MCF 10A (cell line): ENCODE results near the gene MORN1. TPM values are rescaled to one million over a fixed set of nuclear protein-coding genes. Genes with fewer than 3 reads are reported as not detected.
"Not testable (repeated sequence)": the region's sequence is repeated elsewhere in the genome, so short reads cannot be mapped to it uniquely, and the experiment has no call there.

Source experiments
- Bru-seq: library from RNA; stranded (reverse); fragments of 400-500 nt; gene quantifications from one replicate; lab custom pipeline; 2021; lab: Mats Ljungman, UMichigan
- BruChase-seq, 2 experiments: library from RNA; stranded (reverse); fragments of 400-500 nt; gene quantifications; one replicate each; lab custom pipeline; 2021; lab: Mats Ljungman, UMichigan
- BruUV-seq: library from RNA; stranded (reverse); fragments of 400-500 nt; replicated peaks from 2 replicates; lab custom pipeline; 2021; lab: Mats Ljungman, UMichigan
- CTCF ChIA-PET: fragments of 300-600 bp; sonication (Branson Sonifier 250); formaldehyde crosslinking; extraction: SDS; loops from one replicate; lab custom pipeline; 2021; ENCODE audit warnings: antibody characterized with exemption, inconsistent platforms; lab: Yijun Ruan, JAX
- POLR2A ChIA-PET: fragments of 300-600, 350-650 bp; sonication (Branson Sonifier 250); formaldehyde crosslinking; extraction: SDS; loops from one replicate; lab custom pipeline; 2020; ENCODE audit warnings: antibody characterized with exemption, inconsistent platforms; lab: Yijun Ruan, JAX
- DNase-seq: peaks from one replicate; pipeline ENCODE4 v3.0.0-alpha.2; 2018; ENCODE audit not compliant: unreplicated experiment
- H3K27ac Mint-ChIP-seq: one replicate; pipeline ENCODE4 v1.8.0; 2022; ENCODE audit warnings: mild to moderate bottlenecking, low read depth, mixed read lengths; ENCODE audit not compliant: unreplicated experiment
- H3K27me3 Mint-ChIP-seq: one replicate; pipeline ENCODE4 v1.8.0; 2022; ENCODE audit warnings: mixed read lengths; ENCODE audit not compliant: insufficient read depth, unreplicated experiment
- H3K36me3 Mint-ChIP-seq: one replicate; pipeline ENCODE4 v1.8.0; 2022; ENCODE audit warnings: mild to moderate bottlenecking, moderate library complexity, mixed read lengths; ENCODE audit not compliant: insufficient read depth, unreplicated experiment
- H3K4me1 Mint-ChIP-seq: one replicate; pipeline ENCODE4 v1.8.0; 2022; ENCODE audit warnings: mixed read lengths; ENCODE audit not compliant: insufficient read depth, unreplicated experiment
- H3K4me3 Mint-ChIP-seq: one replicate; pipeline ENCODE4 v1.8.0; 2022; ENCODE audit warnings: mild to moderate bottlenecking, moderate library complexity, mixed read lengths; ENCODE audit not compliant: unreplicated experiment
- H3K9me3 Mint-ChIP-seq: one replicate; pipeline ENCODE4 v1.8.0; 2022; ENCODE audit warnings: mixed read lengths; ENCODE audit not compliant: unreplicated experiment
- CTCF ChIP-seq: fragments of 200-600 bp; IDR thresholded peaks from one replicate; pipeline ENCODE4 v1.8.0; 2022; ENCODE audit warnings: antibody characterized with exemption, mild to moderate bottlenecking; ENCODE audit not compliant: unreplicated experiment
- intact Hi-C: fragments of 100-400 bp; cut with micrococcal nuclease; formaldehyde crosslinking; loops from 2 replicates; pipeline ENCODE4 v1.14.1; 2022
- long read RNA-seq: library from polyadenylated mRNA; stranded (forward); transcript quantifications from one replicate; pipeline ENCODE4 v2.0.0, GENCODE V29; 2022
- total RNA-seq: library from RNA; stranded (reverse); gene quantifications from 2 replicates; pipeline ENCODE4 v1.2.3, GENCODE V29; 2022

Gene MORN1
- total RNA-seq (19.4 and 28.0 TPM in 2 replicates), Bru-seq, nascent RNA (percentile 53 among the genes with signal in this experiment), BruChase-seq, experiment 1, labeled RNA remaining after a 6-hour chase (percentile 72 among the genes with signal in this experiment), BruChase-seq, experiment 2, labeled RNA remaining after a 2-hour chase (percentile 58 among the genes with signal in this experiment)
- long read RNA-seq, partial matches to known transcripts, result 3 of 8 reads
- long read RNA-seq, other reads (novel, unspliced or antisense), result 4 of 8 reads

- ChIA-PET CTCF (interaction anchor here (0.6 to 2.2 kb wide), 3 partner anchors 10 to 600 kb away, joined by 3 to 14 read pairs (median 14); partner anchors contain the start of gene FAAP20), POLR2A (interaction anchor here (0.6 to 2.9 kb wide), 30 partner anchors 9 to 1466 kb away, joined by 3 to 29 read pairs (median 4); partner anchors contain the start of genes DFFB, FAAP20 and PRXL2B)
- TF ChIP-seq CTCF, result no peak
- Mint-ChIP-seq H3K27me3 (no peaks in the 10 kb centered on the region), H3K27ac (peak within 1 kb of the TSS; percentile 87), H3K36me3 (peaks cover 53% of the 10 kb centered on the region), H3K9me3 (no peaks in the 10 kb centered on the region), H3K4me3 (peak within 1 kb of the TSS; percentile 66), H3K4me1 (peaks cover 18% of the 10 kb centered on the region)
- intact Hi-C loops, result loop anchor here (1.0 kb wide), 1 partner anchor 156 kb away; no protein-coding TSS in a partner anchor
- BruUV-seq, result no TSS peak
- peak; percentile 98 for DNase-seq
Observed at GRCh38 chr1:2391041-2391930, at the start of gene MORN1, which contains the start of gene RER1. Gene MORN1, minus strand, starts transcription at chr1:2391554. Its CDS starts 21 bp downstream, at chr1:2391533. Gene RER1, plus strand, starts transcription at chr1:2391841. Its CDS starts 3,950 bp downstream, at chr1:2395791.

- BruUV-seq, POLR2A ChIA-PET, H3K36me3 Mint-ChIP-seq, H3K27me3 Mint-ChIP-seq, H3K27ac Mint-ChIP-seq, intact Hi-C loops, DNase-seq, H3K4me3 Mint-ChIP-seq, H3K4me1 Mint-ChIP-seq, CTCF ChIA-PET, H3K9me3 Mint-ChIP-seq: not testable (repeated sequence)
Observed at GRCh38 chr1:2440346-2440745, 49.0 kb upstream of the MORN1 start.

DNA sequence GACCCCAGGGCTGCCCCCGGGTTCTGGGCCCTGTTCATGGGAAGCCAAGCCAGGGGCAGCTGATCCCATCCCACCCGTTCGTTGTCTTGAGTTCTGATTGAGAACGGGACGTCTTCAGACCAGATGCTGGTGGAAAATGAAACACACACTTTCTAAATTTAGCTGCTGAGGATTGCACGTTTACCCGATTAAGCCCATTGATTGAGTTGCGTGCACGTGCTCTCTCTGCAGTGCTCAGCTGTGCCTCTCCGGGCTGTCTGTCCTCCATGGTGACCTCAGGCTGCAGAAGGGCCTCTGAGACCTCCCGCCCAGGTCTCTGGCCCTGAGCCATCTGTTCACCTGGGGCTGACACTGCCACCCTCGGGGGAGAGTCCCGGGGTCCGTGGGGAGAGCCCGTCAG, 48.0 kb upstream of the MORN1 start:
- Mint-ChIP-seq H3K27me3 (no peaks in the 10 kb centered on the region), H3K27ac (no peak overlapping the region), H3K4me3 (no peak overlapping the region), H3K4me1 (no peaks in the 10 kb centered on the region), H3K9me3 (no peaks in the 10 kb centered on the region), H3K36me3 (peaks cover 11% of the 10 kb centered on the region)
- ChIA-PET CTCF (no interaction called here), POLR2A (interaction anchor here (0.6 kb wide), 1 partner anchor 18 kb away, joined by 5 read pairs; no protein-coding TSS in a partner anchor)
- no TSS peak for BruUV-seq
- TF ChIP-seq CTCF, result no peak
- intact Hi-C loops, result no loop called here
- no peak for DNase-seq

- Mint-ChIP-seq H3K27me3 (no peaks in the 10 kb centered on the region), H3K9me3 (no peaks in the 10 kb centered on the region), H3K4me1 (no peaks in the 10 kb centered on the region), H3K27ac (no peak overlapping the region), H3K36me3 (peaks cover 13% of the 10 kb centered on the region), H3K4me3 (no peak overlapping the region)
- DNase-seq, result no peak
- TF ChIP-seq CTCF, result no peak
- intact Hi-C loops, result no loop called here
- ChIA-PET POLR2A (no interaction called here), CTCF (interaction anchor here (0.5 kb wide), 1 partner anchor 39 kb away, joined by 3 read pairs; no protein-coding TSS in a partner anchor)
- BruUV-seq, result no TSS peak
Observed at GRCh38 chr1:2438641-2439040, 47.3 kb upstream of the MORN1 start.
